Suprapubic skin (tissue), 4 donors: ENCODE results near the gene RNF212.

Source experiments
- CTCF ChIP-seq, 2 donors: fragments of 200-600 bp in 1 of 2; fragments of 450-650 bp in 1 of 2; sonication (generic) in 1 of 2; IDR thresholded peaks; one replicate each; pipeline ENCODE4 v1.5.1; 2016 to 2019; ENCODE audit warnings: antibody characterized with exemption in 2 of 2, mild to moderate bottlenecking in 1 of 2, moderate library complexity in 1 of 2
- EP300 ChIP-seq: sonication (generic); formaldehyde crosslinking; IDR thresholded peaks from one replicate; pipeline ENCODE4 v1.6.1; 2017; ENCODE audit warnings: antibody characterized with exemption
- POLR2A ChIP-seq, 2 donors: fragments of 450-650 bp; IDR thresholded peaks; one replicate each; pipeline ENCODE4 v1.6.1; 2017; ENCODE audit warnings: antibody characterized with exemption in 2 of 2, mild to moderate bottlenecking in 2 of 2, moderate library complexity in 2 of 2
- POLR2AphosphoS5 ChIP-seq, 3 donors: sonication (generic); formaldehyde crosslinking; IDR thresholded peaks; one replicate each; pipeline ENCODE4 v1.6.1; 2017; ENCODE audit warnings: antibody characterized with exemption in 3 of 3

- TF ChIP-seq CTCF (IDR thresholded peaks at IDR 0.05) = no peak
- no peak for TF ChIP-seq EP300
- TF ChIP-seq POLR2A (IDR thresholded peaks at IDR 0.05) = no peak
- TF ChIP-seq POLR2AphosphoS5 (IDR thresholded peaks at IDR 0.05) = no peak
Measured at GRCh38 chr4:1031346-1031745, 82.0 kb downstream of the RNF212 start.
